ES-I3 (cell line): ENCODE data around the gene LY6G6D.
"Not testable (repeated sequence)": the region's sequence is repeated elsewhere in the genome, so short reads cannot be mapped to it uniquely, and the experiment has no call there.

Experiments
- H3K36me3 ChIP-seq: 2 replicates; pipeline ENCODE4 v1.6.1; 2013; ENCODE audit warnings: mild to moderate bottlenecking, low read length, control low read depth, moderate library complexity; ENCODE audit not compliant: insufficient read depth
- H3K4me1 ChIP-seq: 2 replicates; pipeline ENCODE4 v1.6.1; 2013; ENCODE audit warnings: mild to moderate bottlenecking, control low read depth, low read length; ENCODE audit not compliant: insufficient read depth
- H3K9ac ChIP-seq: 2 replicates; pipeline ENCODE4 v1.6.1; 2013; ENCODE audit warnings: low read depth, mild to moderate bottlenecking, low read length, moderate library complexity
- H3K9me3 ChIP-seq: 2 replicates; pipeline ENCODE4 v1.6.1; 2013; ENCODE audit warnings: mild to moderate bottlenecking, low read length, moderate library complexity; ENCODE audit not compliant: control insufficient read depth, insufficient read depth

The LY6G6D gene

GRCh38 chr6:31702819-31703716, 12.1 kb upstream of the LY6G6D start, which contains the start of gene ABHD16A:
Gene ABHD16A, minus strand, starts transcription at chr6:31703324. Its CDS starts 43 bp downstream, at chr6:31703281.
- Histone ChIP-seq H3K4me1 (peaks cover 7% of the 10 kb centered on the region; the same call in 1 of the 2 replicates), H3K9ac (peak within 1 kb of the TSS; percentile 69), H3K36me3 (0 out of 2 replicates have a peak, but pooled peaks cover 3% of the 10 kb centered on the region), H3K9me3 (no peaks in the 10 kb centered on the region)

GRCh38 chr6:31705931-31706330, 9.2 kb upstream of the LY6G6D start:
- H3K4me1 ChIP-seq, result peaks cover 11% of the 10 kb centered on the region
- H3K9me3 ChIP-seq, result no peaks in the 10 kb centered on the region

GRCh38 chr6:31706599-31706998, 8.5 kb upstream of the LY6G6D start, which contains the start of gene LY6G6F:
Gene LY6G6F, plus strand, starts transcription at chr6:31706866. Its CDS starts 41 bp downstream, at chr6:31706907.
- Histone ChIP-seq H3K36me3 (no peaks in the 10 kb centered on the region), H3K4me1 (peaks cover 9% of the 10 kb centered on the region), H3K9ac (no peak within 1 kb of the TSS), H3K9me3 (no peaks in the 10 kb centered on the region)

More at GRCh38 chr6:31705931-31706330, 9.2 kb upstream of the LY6G6D start:
- H3K9ac ChIP-seq, result no peak overlapping the region
- no peaks in the 10 kb centered on the region for H3K36me3 ChIP-seq

DNA sequence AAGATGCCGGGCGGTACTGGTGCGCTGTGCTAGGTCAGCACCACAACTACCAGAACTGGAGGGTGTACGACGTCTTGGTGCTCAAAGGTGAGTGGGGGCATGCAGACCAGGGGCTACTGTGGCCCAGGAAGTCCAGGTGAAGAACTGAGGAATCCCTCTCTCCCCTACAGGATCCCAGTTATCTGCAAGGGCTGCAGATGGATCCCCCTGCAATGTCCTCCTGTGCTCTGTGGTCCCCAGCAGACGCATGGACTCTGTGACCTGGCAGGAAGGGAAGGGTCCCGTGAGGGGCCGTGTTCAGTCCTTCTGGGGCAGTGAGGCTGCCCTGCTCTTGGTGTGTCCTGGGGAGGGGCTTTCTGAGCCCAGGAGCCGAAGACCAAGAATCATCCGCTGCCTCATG, 7.4 kb upstream of the LY6G6D start:
- Histone ChIP-seq H3K9me3 (no peaks in the 10 kb centered on the region), H3K9ac (no peak overlapping the region), H3K36me3 (no peaks in the 10 kb centered on the region), H3K4me1 (peaks cover 3% of the 10 kb centered on the region; the same call in 1 of the 2 replicates)

DNA sequence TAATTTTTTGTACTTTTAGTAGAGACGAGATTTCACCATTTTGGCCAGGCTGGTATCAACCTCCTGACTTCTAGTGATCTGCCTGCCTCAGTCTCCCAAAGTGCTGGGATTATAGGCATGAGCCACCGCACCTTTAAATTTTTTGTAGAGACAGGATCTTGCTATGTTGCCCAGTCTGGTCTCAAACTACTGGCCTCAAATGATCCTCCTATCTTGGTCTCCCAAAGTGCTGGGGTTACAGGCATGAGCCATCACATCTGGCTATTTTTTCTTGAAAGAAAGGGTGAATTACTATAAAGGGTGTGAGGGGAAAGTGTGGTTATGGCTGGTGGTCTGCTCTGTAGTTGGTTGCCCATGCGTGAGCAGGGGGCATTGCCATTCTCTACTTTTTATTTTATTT, 6.9 kb upstream of the LY6G6D start:
- peaks cover 3% of the 10 kb centered on the region; the same call in 1 of the 2 replicates for H3K4me1 ChIP-seq
- no peak overlapping the region for H3K9ac ChIP-seq
- H3K9me3 ChIP-seq, result no peaks in the 10 kb centered on the region
- H3K36me3 ChIP-seq, result no peaks in the 10 kb centered on the region

- H3K36me3 ChIP-seq, H3K9ac ChIP-seq, H3K9me3 ChIP-seq: not testable (repeated sequence)
- H3K4me1 ChIP-seq, result peaks cover 12% of the 10 kb centered on the region
These were observed 6.0 kb upstream of the LY6G6D start for GRCh38 chr6:31709157-31709556.

DNA sequence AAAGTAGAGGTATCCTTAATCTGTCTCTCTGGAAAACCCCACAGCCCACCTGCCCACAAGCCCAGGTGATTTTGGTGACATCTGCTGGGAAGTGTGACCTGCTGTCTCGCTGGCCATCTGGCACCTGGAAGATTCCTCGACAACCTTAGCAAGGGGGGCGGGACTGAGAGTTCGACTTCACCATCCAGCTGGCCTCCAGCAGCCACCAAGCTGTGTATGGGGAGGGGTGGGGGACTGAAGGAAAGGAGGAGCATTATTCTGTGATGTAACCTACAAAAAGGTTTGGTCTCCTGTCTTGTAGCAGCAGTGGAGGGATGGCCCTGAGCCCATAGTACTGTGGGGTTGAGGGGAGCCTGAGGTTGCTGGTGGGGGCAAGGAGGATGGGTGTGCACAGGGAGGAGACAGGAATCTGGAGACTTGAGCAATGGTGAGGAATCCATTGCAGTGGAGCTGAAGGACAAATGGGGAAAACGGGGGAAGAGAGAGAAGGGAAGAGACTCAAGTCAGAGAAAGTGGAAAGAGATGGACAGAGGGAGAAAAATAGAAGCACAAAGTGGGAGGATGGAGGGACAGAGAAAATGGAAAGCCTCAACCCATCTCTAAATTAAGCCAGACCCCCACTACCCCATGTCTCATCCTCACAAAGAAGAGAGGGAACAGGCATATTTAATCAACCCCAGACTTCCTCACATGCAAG, 4.5 kb upstream of the LY6G6D start:
- Histone ChIP-seq H3K9me3 (no peaks in the 10 kb centered on the region), H3K4me1 (peaks cover 16% of the 10 kb centered on the region), H3K36me3 (no peaks in the 10 kb centered on the region), H3K9ac (no peak overlapping the region)

DNA sequence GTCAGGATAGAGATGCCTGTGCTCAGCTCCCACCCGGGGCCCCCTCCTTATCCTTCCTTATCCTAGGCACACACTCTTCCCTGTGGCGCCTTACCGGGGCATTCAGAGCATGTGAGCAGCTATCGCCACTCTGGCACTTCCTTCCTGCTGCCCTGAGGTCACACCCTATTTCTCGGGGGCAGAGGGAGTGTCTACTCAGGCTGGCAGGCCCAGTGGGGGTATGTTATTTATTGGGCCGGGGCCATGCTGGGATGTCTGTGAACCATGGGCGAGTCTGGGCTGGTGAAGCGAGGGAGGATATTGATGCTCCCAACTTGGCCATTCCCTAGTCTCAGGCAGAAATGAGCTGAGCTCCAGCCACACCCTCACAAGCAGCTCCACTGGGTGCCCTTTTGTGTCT, 3.9 kb upstream of the LY6G6D start:
- H3K9ac ChIP-seq, result no peak overlapping the region
- H3K4me1 ChIP-seq, result peaks cover 16% of the 10 kb centered on the region
- H3K9me3 ChIP-seq, result no peaks in the 10 kb centered on the region
- H3K36me3 ChIP-seq, result no peaks in the 10 kb centered on the region

DNA sequence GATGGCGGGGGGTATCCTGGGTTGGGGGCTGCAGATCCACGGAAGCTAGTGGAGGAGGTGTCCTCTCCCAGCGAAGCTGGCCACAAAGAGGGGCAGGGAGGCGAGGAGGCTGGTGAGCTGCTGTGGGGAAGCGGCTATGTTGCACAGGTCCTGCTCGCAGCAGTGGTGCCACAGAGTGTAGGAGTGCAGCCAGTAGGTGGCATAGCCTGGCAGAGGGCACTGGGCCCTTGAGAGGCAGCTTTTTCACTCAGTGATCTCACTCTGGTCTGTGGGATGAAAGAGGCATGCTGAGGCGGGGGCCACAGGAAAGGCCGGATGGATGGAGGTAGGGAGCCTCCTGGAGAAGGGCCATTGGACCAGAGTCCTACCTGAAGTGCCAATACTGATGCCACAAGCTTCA, 2.9 kb upstream of the LY6G6D start:
- peaks cover 16% of the 10 kb centered on the region for H3K4me1 ChIP-seq
- H3K36me3 ChIP-seq, result no peaks in the 10 kb centered on the region
- no peaks in the 10 kb centered on the region for H3K9me3 ChIP-seq
- H3K9ac ChIP-seq, result no peak overlapping the region

- H3K9ac ChIP-seq, result no peak overlapping the region
- peaks cover 16% of the 10 kb centered on the region for H3K4me1 ChIP-seq
- H3K36me3 ChIP-seq, result no peaks in the 10 kb centered on the region
- H3K9me3 ChIP-seq, result no peaks in the 10 kb centered on the region
These were observed 1.7 kb upstream of the LY6G6D start for GRCh38 chr6:31713465-31713864.

DNA sequence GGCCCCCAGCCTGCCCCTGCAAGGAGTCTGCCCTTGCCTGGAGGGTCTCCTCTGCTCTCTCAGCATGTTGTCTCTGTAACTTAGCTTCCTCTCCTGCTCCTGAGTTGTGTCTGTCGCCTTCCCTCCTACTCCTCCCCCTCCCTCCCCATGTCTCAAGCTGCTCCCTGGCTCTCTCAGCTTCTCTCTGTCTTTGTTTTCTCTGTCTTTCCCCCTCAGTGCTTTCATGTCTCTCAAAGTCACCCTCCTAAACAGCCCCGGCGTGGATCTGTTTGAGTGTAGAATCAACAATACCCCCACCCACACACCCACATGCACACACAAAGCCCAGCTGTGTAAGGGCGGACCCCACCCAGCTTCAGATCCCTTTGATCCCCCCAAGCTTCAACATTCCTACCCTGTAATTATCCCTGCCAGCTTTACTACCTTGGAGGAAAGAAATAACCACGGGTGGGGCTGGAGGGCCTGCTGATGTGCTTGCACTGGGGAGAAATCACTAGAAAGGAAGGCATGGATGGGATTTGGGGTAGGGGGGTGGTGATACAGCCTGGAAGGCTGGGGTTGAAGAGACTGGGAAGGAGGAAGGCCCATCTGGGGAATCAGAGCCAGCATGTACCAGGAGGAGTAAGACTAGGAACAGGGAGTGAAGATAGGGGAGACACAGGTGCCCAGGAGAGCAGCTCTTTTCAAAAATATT, 1.0 kb upstream of the LY6G6D start:
- Histone ChIP-seq H3K4me1 (peaks cover 19% of the 10 kb centered on the region), H3K9ac (no peak overlapping the region), H3K9me3 (no peaks in the 10 kb centered on the region), H3K36me3 (no peaks in the 10 kb centered on the region)

DNA sequence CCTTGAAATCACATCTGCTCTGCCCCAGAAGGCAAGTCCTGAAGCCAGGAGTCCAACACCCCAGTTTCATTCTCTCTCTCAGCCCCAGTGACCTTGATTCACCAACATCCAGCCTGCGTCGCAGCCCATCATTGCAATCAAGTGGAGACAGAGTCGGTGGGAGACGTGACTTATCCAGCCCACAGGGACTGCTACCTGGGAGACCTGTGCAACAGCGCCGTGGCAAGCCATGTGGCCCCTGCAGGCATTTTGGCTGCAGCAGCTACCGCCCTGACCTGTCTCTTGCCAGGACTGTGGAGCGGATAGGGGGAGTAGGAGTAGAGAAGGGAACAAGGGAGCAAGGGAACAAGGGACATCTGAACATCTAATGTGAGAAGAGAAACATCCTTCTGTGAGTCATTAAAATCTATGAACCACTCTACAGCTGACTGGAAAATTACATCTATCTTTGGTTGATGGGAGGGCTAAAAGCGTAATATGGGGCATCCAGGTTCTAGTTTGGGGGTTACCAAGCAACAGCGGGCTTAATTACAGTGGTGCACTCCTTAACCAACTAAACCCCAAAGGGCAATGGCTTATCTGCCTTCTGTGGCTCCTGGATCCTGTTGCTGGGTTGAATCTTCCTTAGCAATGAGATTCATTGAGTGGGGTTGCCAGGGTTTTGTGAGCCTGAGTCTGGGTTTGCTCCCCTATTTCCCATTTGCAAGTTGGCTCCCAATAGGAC, 2.5 kb downstream of the LY6G6D start:
- peaks cover 16% of the 10 kb centered on the region for H3K4me1 ChIP-seq
- H3K36me3 ChIP-seq, result no peaks in the 10 kb centered on the region
- no peaks in the 10 kb centered on the region for H3K9me3 ChIP-seq
- no peak overlapping the region for H3K9ac ChIP-seq

- peaks cover 15% of the 10 kb centered on the region for H3K4me1 ChIP-seq
- no peaks in the 10 kb centered on the region for H3K36me3 ChIP-seq
- H3K9me3 ChIP-seq, result no peaks in the 10 kb centered on the region
- no peak overlapping the region for H3K9ac ChIP-seq
These were observed 3.1 kb downstream of the LY6G6D start for GRCh38 chr6:31718265-31718664.

- Histone ChIP-seq H3K9me3 (no peaks in the 10 kb centered on the region), H3K9ac (no peak overlapping the region), H3K4me1 (peaks cover 8% of the 10 kb centered on the region), H3K36me3 (no peaks in the 10 kb centered on the region)
These were observed 3.9 kb downstream of the LY6G6D start for GRCh38 chr6:31719001-31719400.
